Suprapubic skin (tissue), 3 donors: Measurements from ENCODE around the gene TCTA.

ENCODE experiments used
- CTCF ChIP-seq, 2 donors: fragments of 200-600 bp in 1 of 2; fragments of 450-650 bp in 1 of 2; sonication (generic) in 1 of 2; IDR thresholded peaks; one replicate each; pipeline ENCODE4 v1.5.1; 2016 to 2019; ENCODE audit warnings: antibody characterized with exemption in 2 of 2, mild to moderate bottlenecking in 1 of 2, moderate library complexity in 1 of 2
- POLR2AphosphoS5 ChIP-seq, 3 donors: sonication (generic); formaldehyde crosslinking; IDR thresholded peaks; one replicate each; pipeline ENCODE4 v1.6.1; 2017; ENCODE audit warnings: antibody characterized with exemption in 3 of 3

DNA sequence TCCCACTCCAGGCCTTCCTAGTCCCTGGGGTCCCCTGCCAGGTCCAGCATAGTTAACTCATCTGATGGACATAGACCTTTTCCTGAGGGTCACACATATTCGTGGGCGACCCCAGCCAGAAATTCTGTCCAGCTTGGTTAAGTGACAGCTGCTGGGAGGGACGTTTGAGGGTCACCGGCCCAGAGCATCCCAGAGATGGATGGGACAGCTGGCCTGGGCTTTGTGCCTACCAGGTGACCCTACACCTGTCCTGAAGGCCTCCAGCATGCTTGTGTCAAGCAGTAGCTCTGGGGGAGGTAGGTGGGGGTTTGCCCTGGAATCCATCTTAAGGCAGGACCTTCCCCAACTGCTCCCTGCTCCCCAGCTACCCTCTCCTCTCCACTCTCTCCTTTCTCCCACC is 48.7 kb downstream of the TCTA start:
- TF ChIP-seq CTCF (IDR thresholded peaks at IDR 0.05) = no peak
- no peak for TF ChIP-seq POLR2AphosphoS5 (IDR thresholded peaks at IDR 0.05)
